HG03575 (cell line): ENCODE data around the gene TP53BP2.

ENCODE experiments used
- ATAC-seq: cut with Tn5 transposase; IDR thresholded peaks from one replicate; pipeline ENCODE4 v1.9.1; 2021; ENCODE audit not compliant: unreplicated experiment, insufficient number of reproducible peaks, low FRiP score; ENCODE audit errors: extremely low read depth

The TP53BP2 gene

GRCh38 chr1:223732993-223733798 lies 112.6 kb downstream of the TP53BP2 start:
- no peak for ATAC-seq

DNA sequence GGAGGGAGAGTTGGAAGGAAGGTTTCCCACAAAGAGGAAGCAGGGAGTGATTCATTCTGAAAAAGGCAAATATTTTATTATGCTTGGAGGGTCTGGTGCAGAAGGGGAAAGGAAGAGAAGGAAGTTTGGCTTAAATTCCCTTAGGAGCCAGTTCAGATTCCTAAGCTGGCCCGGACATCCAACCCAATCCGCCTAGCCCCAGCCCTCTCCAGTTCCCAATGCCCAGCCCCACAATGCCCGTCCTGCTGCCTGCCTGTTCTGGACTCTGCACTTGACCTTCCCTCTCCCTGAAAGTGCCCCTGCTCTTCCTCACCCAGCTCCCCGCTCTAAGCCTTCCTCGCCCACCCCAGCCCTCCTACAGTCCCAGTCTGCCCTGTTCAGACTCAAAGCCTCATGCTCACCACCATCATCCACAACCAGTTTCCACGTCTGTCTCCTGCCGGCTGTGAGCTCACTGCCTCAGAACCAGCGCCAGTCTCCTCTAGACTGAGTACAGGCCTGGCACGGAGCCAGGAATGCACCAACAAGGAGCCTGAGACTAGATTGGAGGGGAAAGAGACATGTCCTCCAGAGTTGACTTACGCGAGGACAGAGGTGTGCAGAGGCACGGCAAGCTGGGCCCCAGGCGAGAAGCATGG lies 114.5 kb downstream of the TP53BP2 start:
- no peak for ATAC-seq

DNA sequence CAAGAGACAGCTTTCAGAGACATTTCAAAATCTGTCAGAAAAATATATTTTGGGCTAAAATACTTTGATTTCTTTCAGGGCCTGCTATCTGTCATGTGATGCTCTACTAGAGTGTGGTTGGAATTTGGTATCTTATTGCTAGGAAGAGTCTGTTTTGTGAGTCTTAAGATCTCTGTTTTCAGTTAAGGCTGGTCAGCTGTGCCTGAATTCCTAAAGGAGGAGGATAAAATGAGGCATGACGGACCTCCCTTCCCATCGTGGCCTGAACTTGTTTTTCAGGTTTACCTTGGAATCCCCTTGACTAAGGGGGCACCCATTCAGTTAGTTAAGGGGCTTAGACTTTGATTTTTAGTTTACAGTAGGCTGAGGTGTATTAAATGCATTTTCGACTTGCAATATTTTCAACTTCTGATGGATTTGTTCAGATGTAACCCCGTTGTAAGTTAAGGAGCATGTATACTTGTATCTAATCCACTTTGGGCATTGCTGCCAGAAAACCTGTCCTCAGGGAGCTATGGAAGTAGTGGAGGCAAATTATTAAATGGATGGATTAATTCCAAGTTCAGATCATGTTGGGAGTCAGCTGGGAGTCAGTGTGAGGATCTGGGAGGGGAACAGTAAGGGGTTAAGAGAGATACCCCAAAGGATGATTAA lies 115.1 kb downstream of the TP53BP2 start:
- no peak for ATAC-seq

- no peak for ATAC-seq
Measured at GRCh38 chr1:223729906-223730305, 115.8 kb downstream of the TP53BP2 start.
